ENCODE data around the gene AK2. TPM values are rescaled to one million over a fixed set of nuclear protein-coding genes. Genes with fewer than 3 reads are reported as not detected.

The AK2 gene
- total RNA-seq, 1 donor from 2014 or later: 126 TPM

DNA sequence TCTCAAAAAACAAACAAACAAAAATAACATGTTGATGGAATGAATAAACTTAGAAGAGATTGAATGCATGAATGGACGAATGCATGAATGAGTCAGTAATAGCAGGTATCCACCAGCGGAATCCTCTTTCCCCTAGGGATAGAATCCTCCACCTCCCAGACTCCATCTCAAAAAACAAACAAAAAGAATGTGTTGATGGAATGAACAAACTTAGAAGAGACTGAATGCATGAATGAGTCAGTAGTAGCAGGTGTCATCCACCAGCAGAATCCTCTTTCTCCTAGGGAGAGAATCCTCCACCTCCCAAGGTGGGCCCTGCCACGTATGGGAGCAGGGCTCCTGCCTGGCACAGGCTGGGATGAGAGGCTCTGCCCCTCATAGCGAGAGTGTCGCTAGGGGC, 45.3 kb downstream of the AK2 start:
- Histone ChIP-seq H3K4me2 (ENCODE audit: low read length) (no peak overlapping the region), H3K36me3 (ENCODE audit: insufficient read depth, low read length) (no peaks in the 10 kb centered on the region), H3K79me2 (ENCODE audit: insufficient read depth, low read length) (no peaks in the 10 kb centered on the region), H2AFZ (ENCODE audit: low read depth, low read length) (no peak overlapping the region), H3K27ac (ENCODE audit: low read depth, low read length) (peak overlapping the region; percentile 60), H3K9ac (ENCODE audit: low read length) (peak overlapping the region; percentile 77), H3K4me3 (ENCODE audit: insufficient read depth, low read depth, low read length) (no peak overlapping the region), H3K9me3 (ENCODE audit: insufficient read depth, low read depth, low read length) (no peaks in the 10 kb centered on the region), H4K20me1 (ENCODE audit: insufficient read depth, low read length) (peaks cover 2% of the 10 kb centered on the region), H3K4me1 (ENCODE audit: insufficient read depth, low read length) (peaks cover 44% of the 10 kb centered on the region), H3K27me3 (ENCODE audit: insufficient read depth, low read length) (no peaks in the 10 kb centered on the region)
- TF ChIP-seq, protein P1, sequence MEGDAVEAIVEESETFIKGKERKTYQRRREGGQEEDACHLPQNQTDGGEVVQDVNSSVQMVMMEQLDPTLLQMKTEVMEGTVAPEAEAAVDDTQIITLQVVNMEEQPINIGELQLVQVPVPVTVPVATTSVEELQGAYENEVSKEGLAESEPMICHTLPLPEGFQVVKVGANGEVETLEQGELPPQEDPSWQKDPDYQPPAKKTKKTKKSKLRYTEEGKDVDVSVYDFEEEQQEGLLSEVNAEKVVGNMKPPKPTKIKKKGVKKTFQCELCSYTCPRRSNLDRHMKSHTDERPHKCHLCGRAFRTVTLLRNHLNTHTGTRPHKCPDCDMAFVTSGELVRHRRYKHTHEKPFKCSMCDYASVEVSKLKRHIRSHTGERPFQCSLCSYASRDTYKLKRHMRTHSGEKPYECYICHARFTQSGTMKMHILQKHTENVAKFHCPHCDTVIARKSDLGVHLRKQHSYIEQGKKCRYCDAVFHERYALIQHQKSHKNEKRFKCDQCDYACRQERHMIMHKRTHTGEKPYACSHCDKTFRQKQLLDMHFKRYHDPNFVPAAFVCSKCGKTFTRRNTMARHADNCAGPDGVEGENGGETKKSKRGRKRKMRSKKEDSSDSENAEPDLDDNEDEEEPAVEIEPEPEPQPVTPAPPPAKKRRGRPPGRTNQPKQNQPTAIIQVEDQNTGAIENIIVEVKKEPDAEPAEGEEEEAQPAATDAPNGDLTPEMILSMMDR (IDR thresholded peaks at IDR 0.05; ENCODE audit: insufficient read depth, low read depth, low read length): no peak
- no peak for TF ChIP-seq EZH2 (IDR thresholded peaks at IDR 0.05; ENCODE audit: insufficient read depth, low read length)
- H3K9me3 Mint-ChIP-seq (ENCODE audit: unreplicated experiment): no peaks in the 10 kb centered on the region
- H3K4me1 Mint-ChIP-seq (ENCODE audit: low read depth, unreplicated experiment): peaks cover 38% of the 10 kb centered on the region
- DNase-seq (ENCODE audit: low read depth) (no peak), FAIRE-seq (no peak)
- H3K36me3 Mint-ChIP-seq (ENCODE audit: low read depth, unreplicated experiment): peaks cover under 1% of the 10 kb centered on the region
- H3K27ac Mint-ChIP-seq (ENCODE audit: unreplicated experiment): no peak overlapping the region
- H3K27me3 Mint-ChIP-seq (ENCODE audit: low read depth, unreplicated experiment): no peaks in the 10 kb centered on the region
- no peak overlapping the region for H3K4me3 Mint-ChIP-seq (ENCODE audit: unreplicated experiment)

DNA sequence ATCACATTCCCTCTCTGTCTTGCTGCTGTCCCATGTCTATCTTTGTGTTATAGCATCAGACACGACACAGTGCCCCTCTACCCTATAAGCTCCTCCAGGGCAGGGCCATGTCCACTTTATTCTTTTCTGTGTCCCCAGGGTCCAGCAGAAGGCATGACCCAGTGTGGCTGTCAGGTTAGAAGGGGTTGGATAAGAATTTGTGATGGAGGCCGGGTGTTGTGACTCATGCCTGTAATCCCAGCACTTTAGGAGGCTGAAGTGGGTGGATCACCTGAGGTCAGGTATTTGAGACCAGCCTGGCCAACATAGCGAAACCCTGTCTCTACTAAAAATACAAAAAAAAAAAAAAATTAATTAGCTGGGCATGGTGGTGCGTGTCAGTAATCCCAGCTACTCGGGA, 45.8 kb downstream of the AK2 start:
- Mint-ChIP-seq H3K27ac (ENCODE audit: unreplicated experiment) (peak overlapping the region; percentile 59), H3K4me3 (ENCODE audit: unreplicated experiment) (no peak overlapping the region), H3K4me1 (ENCODE audit: low read depth, unreplicated experiment) (peaks cover 38% of the 10 kb centered on the region), H3K36me3 (ENCODE audit: low read depth, unreplicated experiment) (no peaks in the 10 kb centered on the region), H3K9me3 (ENCODE audit: unreplicated experiment) (no peaks in the 10 kb centered on the region), H3K27me3 (ENCODE audit: low read depth, unreplicated experiment) (no peaks in the 10 kb centered on the region)
- no peak overlapping the region for H3K9ac ChIP-seq (ENCODE audit: low read length)
- H2AFZ ChIP-seq (ENCODE audit: low read depth, low read length): no peak overlapping the region
- DNase-seq (ENCODE audit: low read depth) (no peak), FAIRE-seq (no peak)
- H3K36me3 ChIP-seq (ENCODE audit: insufficient read depth, low read length): no peaks in the 10 kb centered on the region
- no peak overlapping the region for H3K4me2 ChIP-seq (ENCODE audit: low read length)
- H3K9me3 ChIP-seq (ENCODE audit: insufficient read depth, low read depth, low read length): no peaks in the 10 kb centered on the region
- H3K27me3 ChIP-seq (ENCODE audit: insufficient read depth, low read length): no peaks in the 10 kb centered on the region
- H3K27ac ChIP-seq (ENCODE audit: low read depth, low read length): no peak overlapping the region
- no peak for TF ChIP-seq EZH2 (IDR thresholded peaks at IDR 0.05; ENCODE audit: insufficient read depth, low read length)
- TF ChIP-seq, protein P1 (IDR thresholded peaks at IDR 0.05; ENCODE audit: insufficient read depth, low read depth, low read length): no peak
- H3K4me1 ChIP-seq (ENCODE audit: insufficient read depth, low read length): peaks cover 44% of the 10 kb centered on the region
- no peaks in the 10 kb centered on the region for H3K79me2 ChIP-seq (ENCODE audit: insufficient read depth, low read length)
- no peak overlapping the region for H3K4me3 ChIP-seq (ENCODE audit: insufficient read depth, low read depth, low read length)
- peaks cover 2% of the 10 kb centered on the region for H4K20me1 ChIP-seq (ENCODE audit: insufficient read depth, low read length)

DNA sequence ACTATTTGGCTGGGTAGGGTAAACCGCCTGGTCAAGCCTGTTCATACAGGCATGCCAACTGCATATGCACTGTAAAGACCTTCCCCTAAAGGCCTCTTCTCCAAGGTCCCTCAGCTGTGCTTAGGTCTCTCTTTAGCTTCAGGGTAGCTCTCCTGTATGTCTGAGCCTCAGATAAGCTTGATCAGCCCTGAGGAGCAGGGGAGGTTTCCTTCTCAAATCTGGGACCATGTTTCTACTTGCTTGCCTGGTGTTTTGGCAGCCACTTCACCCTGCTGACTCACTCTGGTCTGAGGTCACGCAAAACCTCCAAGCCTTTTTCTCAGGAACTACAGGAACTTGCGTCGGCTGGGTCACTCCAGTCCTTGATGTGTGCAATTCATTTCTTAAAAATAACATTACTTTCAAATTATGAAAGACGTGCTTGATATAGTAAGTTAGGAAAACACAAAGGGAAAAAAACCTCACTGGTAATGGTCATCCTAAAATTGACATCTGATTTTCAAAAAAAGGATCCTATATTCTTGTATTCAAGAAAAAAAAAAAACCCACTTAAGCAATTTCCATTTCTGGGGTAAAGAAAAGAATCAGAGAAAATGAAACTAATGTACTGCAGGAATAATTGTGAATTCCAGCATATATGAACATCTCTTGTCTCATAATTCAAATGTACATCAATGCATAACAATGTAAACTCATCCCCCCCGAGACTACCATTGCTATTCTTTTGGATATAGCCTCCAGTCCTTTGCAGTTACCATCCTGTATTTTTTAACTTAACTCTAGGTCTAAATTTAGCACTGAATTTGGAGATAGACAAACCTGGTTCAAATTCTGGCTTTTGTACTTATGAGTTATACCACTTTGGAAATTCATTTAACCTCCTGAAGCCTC, 47.3 kb downstream of the AK2 start:
- H3K36me3 ChIP-seq (ENCODE audit: insufficient read depth, low read length): no peaks in the 10 kb centered on the region
- peak overlapping the region; percentile 17 for H3K4me3 Mint-ChIP-seq (ENCODE audit: unreplicated experiment)
- H3K27me3 ChIP-seq (ENCODE audit: insufficient read depth, low read length): no peaks in the 10 kb centered on the region
- H3K4me3 ChIP-seq (ENCODE audit: insufficient read depth, low read depth, low read length): peak overlapping the region; percentile 25
- no peaks in the 10 kb centered on the region for H3K9me3 Mint-ChIP-seq (ENCODE audit: unreplicated experiment)
- peak; percentile 98 for DNase-seq (ENCODE audit: low read depth)
- peaks cover 44% of the 10 kb centered on the region for H3K4me1 ChIP-seq (ENCODE audit: insufficient read depth, low read length)
- H2AFZ ChIP-seq (ENCODE audit: low read depth, low read length): no peak overlapping the region
- no peaks in the 10 kb centered on the region for H3K36me3 Mint-ChIP-seq (ENCODE audit: low read depth, unreplicated experiment)
- TF ChIP-seq, protein P1 (IDR thresholded peaks at IDR 0.05; ENCODE audit: insufficient read depth, low read depth, low read length): no peak
- no peak for TF ChIP-seq EZH2 (IDR thresholded peaks at IDR 0.05; ENCODE audit: insufficient read depth, low read length)
- H3K9me3 ChIP-seq (ENCODE audit: insufficient read depth, low read depth, low read length): no peaks in the 10 kb centered on the region
- H3K4me1 Mint-ChIP-seq (ENCODE audit: low read depth, unreplicated experiment): peaks cover 38% of the 10 kb centered on the region
- H3K9ac ChIP-seq (ENCODE audit: low read length): peak overlapping the region; percentile 80
- H3K27ac ChIP-seq (ENCODE audit: low read depth, low read length): peak overlapping the region; percentile 95
- H3K27me3 Mint-ChIP-seq (ENCODE audit: low read depth, unreplicated experiment): no peaks in the 10 kb centered on the region
- peak overlapping the region; percentile 79 for H3K4me2 ChIP-seq (ENCODE audit: low read length)
- H3K27ac Mint-ChIP-seq (ENCODE audit: unreplicated experiment): peak overlapping the region; percentile 92
- H4K20me1 ChIP-seq (ENCODE audit: insufficient read depth, low read length): peaks cover 2% of the 10 kb centered on the region
- no peak for FAIRE-seq
- H3K79me2 ChIP-seq (ENCODE audit: insufficient read depth, low read length): no peaks in the 10 kb centered on the region

Data from astrocyte (in vitro differentiated cells and primary cell).